Neural progenitor cell (in vitro differentiated cells): ENCODE data around the gene KLHL25. TPM values are rescaled to one million over a fixed set of nuclear protein-coding genes. Genes with fewer than 3 reads are reported as not detected.

ENCODE experiments used
- DNase-seq: peaks from one replicate; pipeline ENCODE4 v3.0.0-alpha.2; 2016; ENCODE audit warnings: low spot score
- H2AFZ ChIP-seq: fragments of 200-600 bp; sonication (generic); replicated peaks from 2 replicates; pipeline ENCODE4 v1.6.1; 2016; ENCODE audit warnings: antibody characterized with exemption
- H3F3A ChIP-seq: fragments of 200-600 bp; sonication (generic); 2 replicates; pipeline ENCODE4 v1.6.1; 2016; ENCODE audit warnings: antibody characterized with exemption, low read depth
- H3K27ac ChIP-seq: fragments of 200-600 bp; sonication (generic); 2 replicates; pipeline ENCODE4 v1.5.1; 2016; ENCODE audit warnings: mild to moderate bottlenecking
- H3K27me3 ChIP-seq: fragments of 200-600 bp; sonication (generic); 2 replicates; pipeline ENCODE4 v1.6.1; 2016; ENCODE audit warnings: mild to moderate bottlenecking, moderate library complexity
- H3K36me3 ChIP-seq: fragments of 200-600 bp; sonication (generic); 2 replicates; pipeline ENCODE4 v1.5.1; 2016
- H3K4me1 ChIP-seq: fragments of 200-600 bp; sonication (generic); 2 replicates; pipeline ENCODE4 v1.6.1; 2016; ENCODE audit warnings: mixed run types
- H3K4me2 ChIP-seq: fragments of 200-600 bp; sonication (generic); 2 replicates; pipeline ENCODE4 v1.6.1; 2016
- H3K4me3 ChIP-seq: fragments of 200-600 bp; sonication (generic); 2 replicates; pipeline ENCODE4 v1.5.1; 2016
- H3K79me2 ChIP-seq: fragments of 200-600 bp; sonication (generic); 2 replicates; pipeline ENCODE4 v1.6.1; 2016; ENCODE audit warnings: low read depth
- H3K9ac ChIP-seq: fragments of 200-600 bp; sonication (generic); 2 replicates; pipeline ENCODE4 v1.6.1; 2016
- H3K9me3 ChIP-seq: fragments of 200-600 bp; sonication (generic); 2 replicates; pipeline ENCODE4 v1.5.1; 2016; ENCODE audit warnings: low read depth
- H4K20me1 ChIP-seq: fragments of 200-600 bp; sonication (generic); 2 replicates; pipeline ENCODE4 v1.6.1; 2016; ENCODE audit warnings: low read depth
- H3K27ac Mint-ChIP-seq: 3 replicates; pipeline ENCODE4 v1.8.0; 2021; ENCODE audit warnings: mixed read lengths
- H3K27me3 Mint-ChIP-seq: 2 replicates; pipeline ENCODE4 v1.8.0; 2022; ENCODE audit warnings: low read depth, mild to moderate bottlenecking, inconsistent platforms, moderate library complexity, mixed read lengths; ENCODE audit not compliant: insufficient read depth
- H3K36me3 Mint-ChIP-seq: 3 replicates; pipeline ENCODE4 v1.8.0; 2021; ENCODE audit warnings: mixed read lengths
- H3K4me1 Mint-ChIP-seq: 3 replicates; pipeline ENCODE4 v1.8.0; 2021; ENCODE audit warnings: mixed read lengths
- H3K4me3 Mint-ChIP-seq: 3 replicates; pipeline ENCODE4 v1.8.0; 2021; ENCODE audit warnings: mild to moderate bottlenecking, moderate library complexity, mixed read lengths
- H3K9me3 Mint-ChIP-seq: 3 replicates; pipeline ENCODE4 v1.8.0; 2020; ENCODE audit warnings: mixed read lengths
- EZH2 ChIP-seq: fragments of 200-600 bp; sonication (generic); IDR thresholded peaks from 2 replicates; pipeline ENCODE4 v1.6.1; 2017; ENCODE audit warnings: antibody characterized with exemption, mild to moderate bottlenecking, moderate library complexity
- EZH2phosphoT487 ChIP-seq: fragments of 200-600 bp; sonication (generic); IDR thresholded peaks from 2 replicates; pipeline ENCODE4 v1.6.1; 2017; ENCODE audit warnings: antibody characterized with exemption
- total RNA-seq: library from RNA; depleted of rRNA; stranded (reverse); fragments of >200 nt; gene quantifications from 2 replicates; pipeline ENCODE4 v1.2.3, GENCODE V29; 2015; ENCODE audit warnings: low replicate concordance
- TF ChIP-seq, protein P1 (sequence below): fragments of 200-600 bp; sonication (generic); IDR thresholded peaks from 2 replicates; pipeline ENCODE4 v1.5.1; 2017; ENCODE audit warnings: antibody characterized with exemption, mild to moderate bottlenecking

The KLHL25 gene
- total RNA-seq, 1 donor from 2014 or later, result 12.1 TPM

GRCh38 chr15:85764649-85765277 is 30.0 kb downstream of the KLHL25 start:
- H3K4me1 ChIP-seq, result peaks cover 24% of the 10 kb centered on the region
- peaks cover 68% of the 10 kb centered on the region for H3K79me2 ChIP-seq
- TF ChIP-seq, protein P1, sequence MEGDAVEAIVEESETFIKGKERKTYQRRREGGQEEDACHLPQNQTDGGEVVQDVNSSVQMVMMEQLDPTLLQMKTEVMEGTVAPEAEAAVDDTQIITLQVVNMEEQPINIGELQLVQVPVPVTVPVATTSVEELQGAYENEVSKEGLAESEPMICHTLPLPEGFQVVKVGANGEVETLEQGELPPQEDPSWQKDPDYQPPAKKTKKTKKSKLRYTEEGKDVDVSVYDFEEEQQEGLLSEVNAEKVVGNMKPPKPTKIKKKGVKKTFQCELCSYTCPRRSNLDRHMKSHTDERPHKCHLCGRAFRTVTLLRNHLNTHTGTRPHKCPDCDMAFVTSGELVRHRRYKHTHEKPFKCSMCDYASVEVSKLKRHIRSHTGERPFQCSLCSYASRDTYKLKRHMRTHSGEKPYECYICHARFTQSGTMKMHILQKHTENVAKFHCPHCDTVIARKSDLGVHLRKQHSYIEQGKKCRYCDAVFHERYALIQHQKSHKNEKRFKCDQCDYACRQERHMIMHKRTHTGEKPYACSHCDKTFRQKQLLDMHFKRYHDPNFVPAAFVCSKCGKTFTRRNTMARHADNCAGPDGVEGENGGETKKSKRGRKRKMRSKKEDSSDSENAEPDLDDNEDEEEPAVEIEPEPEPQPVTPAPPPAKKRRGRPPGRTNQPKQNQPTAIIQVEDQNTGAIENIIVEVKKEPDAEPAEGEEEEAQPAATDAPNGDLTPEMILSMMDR, result no peak
- TF ChIP-seq EZH2 (no peak), EZH2phosphoT487 (no peak)
- peaks cover 46% of the 10 kb centered on the region for H4K20me1 ChIP-seq
- no peak for DNase-seq
- Mint-ChIP-seq H3K27ac (peak overlapping the region; percentile 37), H3K36me3 (peaks cover 35% of the 10 kb centered on the region), H3K4me3 (no peak overlapping the region), H3K9me3 (no peaks in the 10 kb centered on the region), H3K4me1 (peaks cover 43% of the 10 kb centered on the region), H3K27me3 (peaks cover 2% of the 10 kb centered on the region)
- H3F3A ChIP-seq, result peaks cover 13% of the 10 kb centered on the region
- no peak overlapping the region for H3K9ac ChIP-seq
- no peaks in the 10 kb centered on the region for H3K27me3 ChIP-seq
- H3K36me3 ChIP-seq, result no peaks in the 10 kb centered on the region
- no peak overlapping the region for H3K4me3 ChIP-seq
- H3K4me2 ChIP-seq, result no peak overlapping the region
- no peak overlapping the region for H3K27ac ChIP-seq
- H3K9me3 ChIP-seq, result no peaks in the 10 kb centered on the region
- no peak overlapping the region for H2AFZ ChIP-seq

DNA sequence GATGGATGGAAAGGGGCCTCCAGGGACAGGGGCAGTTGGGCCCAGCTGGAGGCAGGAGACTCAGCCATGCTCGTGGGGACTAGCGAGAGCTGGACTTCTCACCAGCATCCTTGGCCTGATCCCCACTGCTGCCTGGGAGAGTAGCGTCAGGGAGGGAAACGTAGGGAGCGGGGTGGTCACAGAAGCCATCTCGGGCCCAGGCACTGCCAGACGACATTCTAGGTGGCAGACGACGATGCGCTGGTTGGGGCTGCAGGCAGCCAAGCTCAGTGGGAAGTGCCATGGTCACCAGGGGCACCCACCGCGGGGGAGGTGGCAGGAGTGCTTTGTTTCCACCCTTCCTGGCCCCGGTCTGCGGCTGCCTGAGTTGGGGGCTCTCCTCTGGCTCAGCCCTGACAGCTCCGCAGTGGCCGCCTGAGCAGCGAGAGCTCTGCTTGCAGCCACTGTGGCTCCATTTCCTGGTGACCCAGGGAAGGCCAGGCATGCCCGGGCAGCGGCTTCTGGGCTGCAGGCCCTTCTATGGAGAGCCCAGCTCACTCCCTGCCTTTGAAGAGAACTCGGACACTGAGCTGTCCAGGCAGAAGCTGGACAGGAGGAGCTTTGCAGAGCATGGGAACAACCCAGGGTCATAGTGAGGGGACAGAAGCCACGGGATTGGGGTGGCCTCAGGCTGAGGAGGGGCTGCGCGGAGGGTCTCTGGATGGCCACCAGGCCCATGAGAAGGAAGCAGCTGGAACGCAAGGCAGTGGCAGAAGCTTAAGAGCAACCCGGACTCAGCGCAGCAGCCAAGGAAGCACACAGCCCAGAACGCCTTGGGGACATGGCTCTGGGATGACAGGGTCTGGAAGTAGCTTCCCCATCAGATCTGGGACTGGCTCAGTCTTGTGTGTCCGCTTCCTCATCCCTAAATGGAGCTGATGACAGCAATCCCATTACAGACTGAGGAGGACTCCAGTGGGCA is 30.8 kb downstream of the KLHL25 start:
- Histone ChIP-seq H3K36me3 (no peaks in the 10 kb centered on the region), H3K27ac (peak overlapping the region; percentile 46), H3K9me3 (no peaks in the 10 kb centered on the region)

GRCh38 chr15:85763157-85763556 is 31.6 kb downstream of the KLHL25 start:
- no peaks in the 10 kb centered on the region for H3K9me3 ChIP-seq
- Mint-ChIP-seq H3K27ac (peak overlapping the region; percentile 88), H3K36me3 (peaks cover 31% of the 10 kb centered on the region), H3K27me3 (peaks cover 2% of the 10 kb centered on the region), H3K4me1 (peaks cover 46% of the 10 kb centered on the region), H3K4me3 (no peak overlapping the region), H3K9me3 (no peaks in the 10 kb centered on the region)
- no peak for DNase-seq
- no peak overlapping the region for H3K27ac ChIP-seq
- H2AFZ ChIP-seq, result no peak overlapping the region
- no peaks in the 10 kb centered on the region for H3K27me3 ChIP-seq
- TF ChIP-seq, protein P1, result no peak
- TF ChIP-seq EZH2 (no peak), EZH2phosphoT487 (no peak)
- no peak overlapping the region for H3K4me3 ChIP-seq
- H3K79me2 ChIP-seq, result peaks cover 55% of the 10 kb centered on the region
- no peak overlapping the region for H3K9ac ChIP-seq
- H3K36me3 ChIP-seq, result no peaks in the 10 kb centered on the region
- peaks cover 24% of the 10 kb centered on the region for H3K4me1 ChIP-seq
- H3F3A ChIP-seq, result peaks cover 13% of the 10 kb centered on the region
- H3K4me2 ChIP-seq, result no peak overlapping the region
- peaks cover 46% of the 10 kb centered on the region for H4K20me1 ChIP-seq

More for the DNA sequence above, 30.8 kb downstream of the KLHL25 start:
- H3K27me3 Mint-ChIP-seq, result peaks cover 2% of the 10 kb centered on the region
- DNase-seq, result no peak
- Histone ChIP-seq H3K79me2 (peaks cover 62% of the 10 kb centered on the region), H3K9ac (no peak overlapping the region), H3F3A (peaks cover 13% of the 10 kb centered on the region), H3K4me1 (peaks cover 24% of the 10 kb centered on the region), H3K27me3 (no peaks in the 10 kb centered on the region), H2AFZ (no peak overlapping the region), H3K4me3 (no peak overlapping the region), H3K4me2 (no peak overlapping the region), H4K20me1 (peaks cover 46% of the 10 kb centered on the region)
- no peak for TF ChIP-seq EZH2
- no peak for TF ChIP-seq EZH2phosphoT487
- TF ChIP-seq, protein P1, result no peak
- H3K4me3 Mint-ChIP-seq, result no peak overlapping the region
- H3K36me3 Mint-ChIP-seq, result peaks cover 30% of the 10 kb centered on the region
- H3K9me3 Mint-ChIP-seq, result no peaks in the 10 kb centered on the region
- peaks cover 43% of the 10 kb centered on the region for H3K4me1 Mint-ChIP-seq
- H3K27ac Mint-ChIP-seq, result peak overlapping the region; percentile 88
